HG03460 (cell line): ENCODE data around the gene PCSK2.

ENCODE experiments used
- ATAC-seq: cut with Tn5 transposase; IDR thresholded peaks from one replicate; pipeline ENCODE4 v1.9.1; 2021; ENCODE audit not compliant: unreplicated experiment

Gene PCSK2

GRCh38 chr20:17236766-17237165 is 9.9 kb downstream of the PCSK2 start:
- ATAC-seq: no peak

- ATAC-seq: no peak
Measured at GRCh38 chr20:17248224-17248623, 21.4 kb downstream of the PCSK2 start.

GRCh38 chr20:17262786-17263185 is 35.9 kb downstream of the PCSK2 start:
- no peak for ATAC-seq

GRCh38 chr20:17273717-17274116 is 46.9 kb downstream of the PCSK2 start:
- ATAC-seq: no peak

GRCh38 chr20:17276101-17276500 is 49.3 kb downstream of the PCSK2 start:
- no peak for ATAC-seq

GRCh38 chr20:17281478-17281877 is 54.6 kb downstream of the PCSK2 start:
- ATAC-seq: no peak

GRCh38 chr20:17282501-17282900 is 55.7 kb downstream of the PCSK2 start:
- no peak for ATAC-seq

- no peak for ATAC-seq
Measured at GRCh38 chr20:17287503-17287902, 60.7 kb downstream of the PCSK2 start.

GRCh38 chr20:17287998-17288397 is 61.2 kb downstream of the PCSK2 start:
- ATAC-seq: no peak

- no peak for ATAC-seq
Measured at GRCh38 chr20:17295151-17295726, 68.4 kb downstream of the PCSK2 start.

GRCh38 chr20:17295991-17296390 is 69.2 kb downstream of the PCSK2 start:
- ATAC-seq: no peak

GRCh38 chr20:17298171-17298570 is 71.3 kb downstream of the PCSK2 start:
- ATAC-seq: no peak

- ATAC-seq: no peak
Measured at GRCh38 chr20:17298751-17299150, 71.9 kb downstream of the PCSK2 start.

- ATAC-seq: no peak
Measured at GRCh38 chr20:17300113-17300512, 73.3 kb downstream of the PCSK2 start.

GRCh38 chr20:17304774-17305173 is 77.9 kb downstream of the PCSK2 start:
- ATAC-seq: no peak

- no peak for ATAC-seq
Measured at GRCh38 chr20:17306427-17306826, 79.6 kb downstream of the PCSK2 start.

- no peak for ATAC-seq
Measured at GRCh38 chr20:17314264-17314663, 87.4 kb downstream of the PCSK2 start.

- ATAC-seq: no peak
Measured at GRCh38 chr20:17315407-17316231, 88.8 kb downstream of the PCSK2 start.

- ATAC-seq: no peak
Measured at GRCh38 chr20:17316316-17317038, 89.6 kb downstream of the PCSK2 start.

- no peak for ATAC-seq
Measured at GRCh38 chr20:17317341-17317740, 90.5 kb downstream of the PCSK2 start.

GRCh38 chr20:17320456-17320855 is 93.6 kb downstream of the PCSK2 start:
- ATAC-seq: no peak

GRCh38 chr20:17326096-17326495 is 99.3 kb downstream of the PCSK2 start:
- ATAC-seq: no peak
